ENCODE measurements around the gene PRKCE. TPM values are rescaled to one million over a fixed set of nuclear protein-coding genes. Genes with fewer than 3 reads are reported as not detected.

PRKCE gene
- total and polyA plus RNA-seq, 4 donors, result 2.5 to 38.6 (median 5.8) TPM

DNA sequence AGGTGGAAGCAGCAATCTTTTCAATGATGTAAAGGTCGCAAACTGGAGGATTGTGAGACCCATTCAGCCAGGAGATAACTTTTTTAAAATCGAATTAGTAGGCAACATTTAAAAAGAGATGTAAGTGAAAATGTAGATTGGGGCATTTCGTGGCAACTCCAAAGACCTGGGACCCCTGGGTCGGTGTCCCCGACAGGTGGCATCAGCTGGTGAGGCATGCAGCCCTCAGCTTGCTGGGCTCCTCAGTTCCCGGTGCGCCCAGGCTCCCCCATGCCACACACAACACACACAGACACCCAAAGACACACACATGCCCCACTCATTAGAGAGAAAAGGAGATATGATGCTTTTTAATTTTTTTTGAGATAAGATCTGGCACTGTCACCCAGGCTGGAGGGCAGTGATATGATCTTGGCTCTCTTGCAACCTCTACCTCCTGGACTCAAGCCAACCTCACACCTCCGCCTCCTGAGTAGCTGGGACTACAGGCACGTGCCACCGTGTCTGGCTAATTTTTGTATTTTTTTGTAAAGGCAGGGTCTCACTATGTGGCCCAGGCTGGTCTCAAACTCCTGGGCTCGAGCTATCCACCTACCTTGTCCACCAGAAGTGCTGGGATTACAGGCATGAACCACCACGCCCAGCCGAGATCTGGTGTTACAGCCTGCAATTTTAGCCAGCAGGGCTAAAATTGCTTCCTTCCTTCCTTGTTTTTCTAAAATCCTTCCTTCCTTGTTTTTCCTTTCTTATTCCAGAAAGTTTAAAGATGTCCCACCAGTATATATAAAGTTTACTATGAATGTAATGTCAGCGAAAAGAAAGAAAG, 523.1 kb downstream of the PRKCE start:
- H3K27ac ChIP-seq (ENCODE audit: low read depth in 1 of 2, low read length in 2 of 2), result no peak overlapping the region
- no peak for DNase-seq (ENCODE audit: low spot score)
- no peaks in the 10 kb centered on the region for H3K4me1 ChIP-seq (ENCODE audit: control insufficient read depth in 4 of 4, insufficient read depth in 4 of 4, low read length in 3 of 4)

More for the DNA sequence above, 523.1 kb downstream of the PRKCE start:
- Histone ChIP-seq H3K27me3 (ENCODE audit: control insufficient read depth in 4 of 4, insufficient read depth in 4 of 4, low read length in 3 of 4) (no peaks in the 10 kb centered on the region), H3K36me3 (ENCODE audit: control insufficient read depth in 4 of 4, insufficient read depth in 3 of 4, low read depth in 1 of 4, low read length in 3 of 4) (no peaks in the 10 kb centered on the region), H3K9me3 (ENCODE audit: control insufficient read depth in 4 of 4, low read length in 3 of 4) (no peaks in the 10 kb centered on the region), H3K4me3 (ENCODE audit: low read depth in 1 of 3, low read length in 3 of 3) (no peak overlapping the region), H3K9ac (ENCODE audit: low read depth in 1 of 2, low read length in 2 of 2) (no peak overlapping the region)
- WGBS, result 84% methylated on average over 14 of the region's 14 CpGs
- TF ChIP-seq, protein P1, sequence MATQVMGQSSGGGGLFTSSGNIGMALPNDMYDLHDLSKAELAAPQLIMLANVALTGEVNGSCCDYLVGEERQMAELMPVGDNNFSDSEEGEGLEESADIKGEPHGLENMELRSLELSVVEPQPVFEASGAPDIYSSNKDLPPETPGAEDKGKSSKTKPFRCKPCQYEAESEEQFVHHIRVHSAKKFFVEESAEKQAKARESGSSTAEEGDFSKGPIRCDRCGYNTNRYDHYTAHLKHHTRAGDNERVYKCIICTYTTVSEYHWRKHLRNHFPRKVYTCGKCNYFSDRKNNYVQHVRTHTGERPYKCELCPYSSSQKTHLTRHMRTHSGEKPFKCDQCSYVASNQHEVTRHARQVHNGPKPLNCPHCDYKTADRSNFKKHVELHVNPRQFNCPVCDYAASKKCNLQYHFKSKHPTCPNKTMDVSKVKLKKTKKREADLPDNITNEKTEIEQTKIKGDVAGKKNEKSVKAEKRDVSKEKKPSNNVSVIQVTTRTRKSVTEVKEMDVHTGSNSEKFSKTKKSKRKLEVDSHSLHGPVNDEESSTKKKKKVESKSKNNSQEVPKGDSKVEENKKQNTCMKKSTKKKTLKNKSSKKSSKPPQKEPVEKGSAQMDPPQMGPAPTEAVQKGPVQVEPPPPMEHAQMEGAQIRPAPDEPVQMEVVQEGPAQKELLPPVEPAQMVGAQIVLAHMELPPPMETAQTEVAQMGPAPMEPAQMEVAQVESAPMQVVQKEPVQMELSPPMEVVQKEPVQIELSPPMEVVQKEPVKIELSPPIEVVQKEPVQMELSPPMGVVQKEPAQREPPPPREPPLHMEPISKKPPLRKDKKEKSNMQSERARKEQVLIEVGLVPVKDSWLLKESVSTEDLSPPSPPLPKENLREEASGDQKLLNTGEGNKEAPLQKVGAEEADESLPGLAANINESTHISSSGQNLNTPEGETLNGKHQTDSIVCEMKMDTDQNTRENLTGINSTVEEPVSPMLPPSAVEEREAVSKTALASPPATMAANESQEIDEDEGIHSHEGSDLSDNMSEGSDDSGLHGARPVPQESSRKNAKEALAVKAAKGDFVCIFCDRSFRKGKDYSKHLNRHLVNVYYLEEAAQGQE (IDR thresholded peaks at IDR 0.05), result no peak
- TF ChIP-seq SP1 (IDR thresholded peaks at IDR 0.05), result no peak
- no peak for TF ChIP-seq RXRA (IDR thresholded peaks at IDR 0.05)
- TF ChIP-seq TAF1 (conservative IDR thresholded peaks at IDR 0.05), result no peak
- TF ChIP-seq HNF4A (conservative IDR thresholded peaks at IDR 0.05), result no peak
- TF ChIP-seq GABPA (IDR thresholded peaks at IDR 0.05 in 1 of 2, conservative IDR thresholded peaks at IDR 0.05 in 1 of 2), result no peak
- TF ChIP-seq, protein P2, sequence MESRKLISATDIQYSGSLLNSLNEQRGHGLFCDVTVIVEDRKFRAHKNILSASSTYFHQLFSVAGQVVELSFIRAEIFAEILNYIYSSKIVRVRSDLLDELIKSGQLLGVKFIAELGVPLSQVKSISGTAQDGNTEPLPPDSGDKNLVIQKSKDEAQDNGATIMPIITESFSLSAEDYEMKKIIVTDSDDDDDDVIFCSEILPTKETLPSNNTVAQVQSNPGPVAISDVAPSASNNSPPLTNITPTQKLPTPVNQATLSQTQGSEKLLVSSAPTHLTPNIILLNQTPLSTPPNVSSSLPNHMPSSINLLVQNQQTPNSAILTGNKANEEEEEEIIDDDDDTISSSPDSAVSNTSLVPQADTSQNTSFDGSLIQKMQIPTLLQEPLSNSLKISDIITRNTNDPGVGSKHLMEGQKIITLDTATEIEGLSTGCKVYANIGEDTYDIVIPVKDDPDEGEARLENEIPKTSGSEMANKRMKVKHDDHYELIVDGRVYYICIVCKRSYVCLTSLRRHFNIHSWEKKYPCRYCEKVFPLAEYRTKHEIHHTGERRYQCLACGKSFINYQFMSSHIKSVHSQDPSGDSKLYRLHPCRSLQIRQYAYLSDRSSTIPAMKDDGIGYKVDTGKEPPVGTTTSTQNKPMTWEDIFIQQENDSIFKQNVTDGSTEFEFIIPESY (IDR thresholded peaks at IDR 0.05), result no peak
- no peak for TF ChIP-seq YY1 (IDR thresholded peaks at IDR 0.05)
- no peak for TF ChIP-seq NR2F2 (IDR thresholded peaks at IDR 0.05)
- TF ChIP-seq, protein P3, sequence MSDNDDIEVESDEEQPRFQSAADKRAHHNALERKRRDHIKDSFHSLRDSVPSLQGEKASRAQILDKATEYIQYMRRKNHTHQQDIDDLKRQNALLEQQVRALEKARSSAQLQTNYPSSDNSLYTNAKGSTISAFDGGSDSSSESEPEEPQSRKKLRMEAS (IDR thresholded peaks at IDR 0.05), result no peak
- TF ChIP-seq FOXA2 (IDR thresholded peaks at IDR 0.05), result no peak
- TF ChIP-seq, protein P4, sequence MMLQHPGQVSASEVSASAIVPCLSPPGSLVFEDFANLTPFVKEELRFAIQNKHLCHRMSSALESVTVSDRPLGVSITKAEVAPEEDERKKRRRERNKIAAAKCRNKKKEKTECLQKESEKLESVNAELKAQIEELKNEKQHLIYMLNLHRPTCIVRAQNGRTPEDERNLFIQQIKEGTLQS (IDR thresholded peaks at IDR 0.05), result no peak
- TF ChIP-seq HNF4G (IDR thresholded peaks at IDR 0.05), result no peak
- TF ChIP-seq JUND (IDR thresholded peaks at IDR 0.05), result no peak
- no peak for TF ChIP-seq RAD21 (IDR thresholded peaks at IDR 0.05)
- no peak for TF ChIP-seq FOXA1 (IDR thresholded peaks at IDR 0.05)
- TF ChIP-seq, protein P5, sequence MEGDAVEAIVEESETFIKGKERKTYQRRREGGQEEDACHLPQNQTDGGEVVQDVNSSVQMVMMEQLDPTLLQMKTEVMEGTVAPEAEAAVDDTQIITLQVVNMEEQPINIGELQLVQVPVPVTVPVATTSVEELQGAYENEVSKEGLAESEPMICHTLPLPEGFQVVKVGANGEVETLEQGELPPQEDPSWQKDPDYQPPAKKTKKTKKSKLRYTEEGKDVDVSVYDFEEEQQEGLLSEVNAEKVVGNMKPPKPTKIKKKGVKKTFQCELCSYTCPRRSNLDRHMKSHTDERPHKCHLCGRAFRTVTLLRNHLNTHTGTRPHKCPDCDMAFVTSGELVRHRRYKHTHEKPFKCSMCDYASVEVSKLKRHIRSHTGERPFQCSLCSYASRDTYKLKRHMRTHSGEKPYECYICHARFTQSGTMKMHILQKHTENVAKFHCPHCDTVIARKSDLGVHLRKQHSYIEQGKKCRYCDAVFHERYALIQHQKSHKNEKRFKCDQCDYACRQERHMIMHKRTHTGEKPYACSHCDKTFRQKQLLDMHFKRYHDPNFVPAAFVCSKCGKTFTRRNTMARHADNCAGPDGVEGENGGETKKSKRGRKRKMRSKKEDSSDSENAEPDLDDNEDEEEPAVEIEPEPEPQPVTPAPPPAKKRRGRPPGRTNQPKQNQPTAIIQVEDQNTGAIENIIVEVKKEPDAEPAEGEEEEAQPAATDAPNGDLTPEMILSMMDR (IDR thresholded peaks at IDR 0.05; ENCODE audit: low read depth, low read length, missing input control), result no peak
- no peak for TF ChIP-seq EGR1 (IDR thresholded peaks at IDR 0.05; ENCODE audit: low read depth in 2 of 2)

All from liver (tissue), 9 donors.